Adrenal gland (tissue), 5 donors: Measurements from ENCODE around the gene DHRS4L2.
"Not testable (repeated sequence)": the region's sequence is repeated elsewhere in the genome, so short reads cannot be mapped to it uniquely, and the experiment has no call there.

Experiments
- POLR2A ChIP-seq, 2 donors: fragments of 450-650 bp; IDR thresholded peaks; one replicate each; pipeline ENCODE4 v1.6.1; 2017; ENCODE audit warnings: antibody characterized with exemption in 2 of 2, mild to moderate bottlenecking in 2 of 2, moderate library complexity in 1 of 2
- TF ChIP-seq, protein P1 (sequence below), 6 experiments: fragments of 450-650 bp in 4 of 6; fragments of 200-600 bp in 2 of 6; sonication (generic) in 1 of 6; IDR thresholded peaks; 1 replicate in 5 of 6; 2 replicates in 1 of 6; pipeline versions ENCODE4 v1.5.1 to v1.8.0; 2016 to 2021; ENCODE audit warnings: antibody characterized with exemption in 6 of 6, mild to moderate bottlenecking in 2 of 6, moderate library complexity in 1 of 6
- donor health status: DM: no; HTN: no; CAD: no.

DNA sequence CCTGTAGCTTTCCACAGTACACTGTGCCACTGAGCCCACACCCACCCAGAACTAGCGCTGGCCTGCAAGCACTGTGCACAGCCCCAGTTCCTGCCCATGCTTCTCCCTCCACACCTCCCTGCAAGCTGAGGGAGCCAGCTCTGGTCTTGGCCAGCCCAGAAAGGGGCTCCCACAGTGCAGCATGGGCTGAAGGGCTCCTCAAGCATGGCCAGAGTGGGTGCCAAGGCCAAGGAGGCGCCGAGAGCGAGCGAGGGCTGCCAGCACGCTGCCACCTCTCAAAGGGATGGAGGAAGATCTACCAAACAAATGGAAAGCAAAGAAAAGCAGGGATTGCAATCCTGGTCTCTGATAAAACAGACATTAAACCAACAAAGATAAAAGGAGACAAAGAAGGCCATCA is 27.0 kb downstream of the DHRS4L2 start:
- TF ChIP-seq, protein P1, sequence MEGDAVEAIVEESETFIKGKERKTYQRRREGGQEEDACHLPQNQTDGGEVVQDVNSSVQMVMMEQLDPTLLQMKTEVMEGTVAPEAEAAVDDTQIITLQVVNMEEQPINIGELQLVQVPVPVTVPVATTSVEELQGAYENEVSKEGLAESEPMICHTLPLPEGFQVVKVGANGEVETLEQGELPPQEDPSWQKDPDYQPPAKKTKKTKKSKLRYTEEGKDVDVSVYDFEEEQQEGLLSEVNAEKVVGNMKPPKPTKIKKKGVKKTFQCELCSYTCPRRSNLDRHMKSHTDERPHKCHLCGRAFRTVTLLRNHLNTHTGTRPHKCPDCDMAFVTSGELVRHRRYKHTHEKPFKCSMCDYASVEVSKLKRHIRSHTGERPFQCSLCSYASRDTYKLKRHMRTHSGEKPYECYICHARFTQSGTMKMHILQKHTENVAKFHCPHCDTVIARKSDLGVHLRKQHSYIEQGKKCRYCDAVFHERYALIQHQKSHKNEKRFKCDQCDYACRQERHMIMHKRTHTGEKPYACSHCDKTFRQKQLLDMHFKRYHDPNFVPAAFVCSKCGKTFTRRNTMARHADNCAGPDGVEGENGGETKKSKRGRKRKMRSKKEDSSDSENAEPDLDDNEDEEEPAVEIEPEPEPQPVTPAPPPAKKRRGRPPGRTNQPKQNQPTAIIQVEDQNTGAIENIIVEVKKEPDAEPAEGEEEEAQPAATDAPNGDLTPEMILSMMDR (IDR thresholded peaks at IDR 0.05): not testable (repeated sequence)
- TF ChIP-seq POLR2A (IDR thresholded peaks at IDR 0.05): not testable (repeated sequence)
